Activated T-cell treated with anti-CD3 and anti-CD28 coated beads for 24 hours (primary cell): ENCODE measurements around the gene APEX1.
A peak's percentile ranks its signal among the peaks of the same experiment; 100 is the strongest.
"Not testable (repeated sequence)": the region's sequence is repeated elsewhere in the genome, so short reads cannot be mapped to it uniquely, and the experiment has no call there.

Source experiments
- DNase-seq: peaks from one replicate; pipeline ENCODE4 v3.0.0-alpha.2; 2020; ENCODE audit warnings: low read depth

APEX1 gene

DNA sequence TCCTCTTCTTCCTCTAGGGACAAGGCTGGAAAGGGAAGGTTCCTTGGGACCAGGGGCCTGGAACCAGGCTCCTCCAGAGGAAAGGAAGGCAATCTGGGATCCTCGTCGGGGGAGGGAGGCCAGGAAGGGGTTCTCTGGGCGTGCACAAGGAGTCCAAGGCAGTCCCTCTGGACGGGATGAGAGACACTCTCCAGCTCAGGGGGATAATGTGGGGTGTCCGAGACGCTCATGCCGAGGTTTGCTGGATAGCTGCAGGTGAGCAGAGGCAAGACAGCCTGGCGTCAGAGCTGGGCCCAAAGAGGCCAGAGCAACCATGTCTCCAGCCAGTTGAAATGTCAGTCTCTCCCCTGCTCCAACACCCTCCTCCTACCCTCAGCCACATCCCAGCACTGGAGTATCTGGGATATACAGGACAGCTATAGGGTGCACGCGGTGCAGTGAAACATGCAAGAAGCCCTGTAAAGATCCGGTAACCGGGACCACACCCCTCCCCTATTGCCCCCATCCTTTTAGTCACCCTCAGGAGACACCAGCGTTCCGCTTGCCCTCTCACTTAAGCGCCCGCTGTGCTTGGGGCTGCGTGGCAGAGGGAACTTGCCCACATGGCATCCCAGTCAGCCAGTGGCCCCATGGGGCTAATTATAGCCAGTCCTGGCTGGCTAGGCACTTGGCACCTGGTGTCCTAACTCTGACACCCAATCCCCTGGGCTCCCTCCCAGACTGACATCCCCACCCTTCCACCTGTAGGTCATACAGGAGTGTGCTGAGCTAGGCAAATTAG is 19.3 kb upstream of the APEX1 start, which contains the start of gene KLHL33:
TSS of gene KLHL33 (minus strand) at position 585 of the 781 bp plus-strand sequence. CDS start at position 230, 355 bp downstream.
- DNase-seq = no peak

DNA sequence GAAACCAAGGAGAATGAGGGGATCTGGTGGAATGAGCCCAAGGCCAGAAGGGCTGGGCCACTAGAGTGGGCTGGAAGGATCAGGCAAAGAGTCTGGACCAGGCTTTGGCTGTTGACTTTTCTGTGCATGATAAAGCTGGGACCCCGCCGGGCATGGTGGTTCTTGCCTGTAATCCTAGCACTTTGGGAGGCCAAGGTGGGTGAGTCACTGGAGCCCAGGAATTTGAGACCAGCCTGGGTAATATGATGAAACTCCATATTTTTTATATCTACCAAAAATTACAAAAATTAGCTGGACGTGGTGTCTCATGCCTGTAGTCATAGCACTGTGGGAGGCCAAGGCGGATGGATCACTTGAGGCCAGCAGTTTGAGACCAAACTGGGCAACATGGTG is 18.7 kb upstream of the APEX1 start:
- no peak for DNase-seq

DNA sequence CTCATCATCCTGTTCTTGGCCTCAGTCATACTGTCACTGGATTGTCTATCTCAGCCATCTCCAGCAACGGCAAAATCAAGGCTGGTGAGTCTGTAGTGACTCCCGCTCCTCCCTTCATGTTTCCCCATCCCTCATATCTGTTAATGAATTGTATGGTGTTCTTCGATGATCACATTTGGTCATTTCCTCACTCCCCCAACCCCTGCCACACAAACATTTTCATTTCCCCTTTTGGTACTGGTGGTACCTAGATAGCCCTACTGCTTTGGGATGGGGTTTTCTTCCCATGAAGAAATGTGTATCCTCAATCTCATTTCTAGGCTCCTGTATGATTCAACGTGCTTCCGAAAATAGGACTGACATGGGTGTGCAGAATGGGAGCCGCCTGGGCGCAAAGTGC is 16.4 kb upstream of the APEX1 start:
- DNase-seq = no peak

DNA sequence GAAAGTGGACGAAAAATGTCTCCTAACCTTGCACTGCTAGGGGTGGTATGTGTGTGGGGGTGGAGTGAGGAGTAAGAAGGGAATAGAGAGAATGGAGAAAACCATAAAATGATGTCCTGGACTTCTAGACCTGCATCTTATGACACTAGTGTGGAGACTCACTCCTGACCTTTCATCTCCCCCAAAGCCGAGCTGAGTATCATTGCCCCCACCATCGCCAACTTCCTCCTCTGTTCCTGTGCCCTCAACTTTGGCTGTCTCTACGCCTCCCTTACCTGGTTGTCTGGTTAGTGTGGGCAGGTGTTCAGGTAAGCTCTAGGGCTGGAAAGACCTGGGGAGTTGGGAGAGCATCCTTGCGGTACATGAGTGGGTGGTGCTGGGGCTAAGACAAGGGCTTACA is 14.6 kb upstream of the APEX1 start:
- no peak for DNase-seq

DNA sequence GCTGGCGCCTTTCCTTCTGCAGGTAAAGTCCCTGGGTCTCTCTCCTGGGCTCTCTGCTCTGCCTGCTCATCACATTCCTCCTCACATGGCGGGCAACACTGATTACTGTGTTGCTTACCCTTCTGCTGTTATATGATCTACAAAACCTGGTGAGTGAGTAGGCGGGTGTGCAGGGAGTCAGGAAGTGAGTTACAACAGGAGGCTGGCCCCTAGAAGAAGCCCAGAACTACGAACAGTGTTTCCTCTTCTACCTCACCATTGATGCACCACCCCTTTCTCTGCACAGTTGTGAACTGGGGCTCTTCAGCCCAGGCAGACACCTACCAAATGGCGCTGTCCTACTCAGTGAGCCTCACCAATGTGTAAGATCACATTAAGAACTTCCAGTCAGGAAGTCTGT is 14.1 kb upstream of the APEX1 start:
- DNase-seq = no peak

DNA sequence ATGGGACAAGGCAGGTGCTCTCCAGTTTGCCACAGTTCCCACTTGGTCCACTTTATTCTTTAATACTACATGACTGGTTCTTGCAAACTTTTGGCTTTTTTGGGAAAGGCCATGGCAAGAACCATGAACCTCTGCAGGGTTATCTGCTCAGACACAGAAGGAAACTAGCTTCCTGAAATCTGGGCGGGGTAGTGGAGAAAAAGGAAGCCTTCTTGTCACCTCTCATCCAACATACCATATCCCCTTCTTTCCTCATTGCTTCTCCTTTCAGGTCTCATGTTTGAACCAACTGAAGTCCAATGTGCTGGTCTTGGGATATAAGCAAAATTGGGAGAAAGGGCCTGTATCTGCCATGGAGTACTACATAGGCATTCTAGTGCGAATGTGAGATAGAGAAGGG is 13.6 kb upstream of the APEX1 start:
- DNase-seq = no peak

DNA sequence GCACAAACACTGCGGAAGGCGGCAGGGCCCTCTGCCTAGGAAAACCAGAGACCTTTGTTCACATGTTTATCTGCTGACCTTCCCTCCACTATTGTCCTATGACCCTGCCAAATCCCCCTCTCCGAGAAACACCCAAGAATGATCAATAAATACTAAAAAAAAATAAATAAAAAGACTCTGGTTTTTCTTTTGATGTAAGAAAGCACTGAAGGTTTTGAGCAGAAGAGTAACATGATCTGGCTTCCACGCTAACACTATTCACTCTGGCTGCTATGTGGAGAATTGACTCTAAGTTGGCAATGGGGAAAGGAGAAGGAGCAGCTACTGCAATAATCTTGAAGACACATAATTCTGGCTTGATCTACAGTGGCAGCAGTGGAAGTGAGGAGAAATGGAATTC is 11.4 kb upstream of the APEX1 start:
- not testable (repeated sequence) for DNase-seq

DNA sequence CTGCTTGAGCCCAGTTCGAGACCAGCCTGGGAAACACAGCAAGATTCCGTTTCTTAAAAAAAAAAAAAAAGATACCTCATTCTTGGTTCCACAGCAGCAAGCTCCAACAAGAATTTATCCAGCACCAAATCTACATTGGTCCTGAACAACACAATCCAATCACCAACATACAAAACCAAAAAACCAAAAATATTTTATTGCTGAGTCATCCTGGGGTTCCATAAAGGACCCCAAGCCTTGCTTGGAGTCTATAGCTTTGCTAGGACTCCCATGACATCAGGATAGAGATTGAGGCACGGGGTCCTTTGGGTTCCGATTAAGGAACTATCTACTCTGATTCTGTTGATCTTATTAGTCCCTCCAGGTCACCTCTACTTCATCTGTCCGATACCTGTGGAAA is 8.1 kb upstream of the APEX1 start:
- no peak for DNase-seq

DNA sequence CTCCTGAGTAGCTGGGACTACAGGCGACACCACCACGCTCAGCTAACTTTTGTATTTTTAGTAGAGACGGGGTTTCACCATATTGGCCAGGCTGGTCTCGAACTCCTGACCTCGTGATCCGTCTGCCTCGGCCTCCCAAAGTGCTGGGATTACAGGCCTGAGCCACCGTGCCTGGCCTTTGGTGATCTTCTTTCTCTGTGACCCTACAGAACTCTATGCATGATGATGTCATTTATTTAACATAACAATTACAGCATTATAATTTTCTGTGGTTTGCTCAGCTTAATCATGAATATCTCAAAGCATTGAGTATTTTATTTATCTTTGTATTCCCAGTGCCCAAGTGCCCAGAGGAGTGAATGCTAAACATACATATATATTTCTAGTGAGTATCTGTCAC is 2.2 kb upstream of the APEX1 start:
- DNase-seq = not testable (repeated sequence)

DNA sequence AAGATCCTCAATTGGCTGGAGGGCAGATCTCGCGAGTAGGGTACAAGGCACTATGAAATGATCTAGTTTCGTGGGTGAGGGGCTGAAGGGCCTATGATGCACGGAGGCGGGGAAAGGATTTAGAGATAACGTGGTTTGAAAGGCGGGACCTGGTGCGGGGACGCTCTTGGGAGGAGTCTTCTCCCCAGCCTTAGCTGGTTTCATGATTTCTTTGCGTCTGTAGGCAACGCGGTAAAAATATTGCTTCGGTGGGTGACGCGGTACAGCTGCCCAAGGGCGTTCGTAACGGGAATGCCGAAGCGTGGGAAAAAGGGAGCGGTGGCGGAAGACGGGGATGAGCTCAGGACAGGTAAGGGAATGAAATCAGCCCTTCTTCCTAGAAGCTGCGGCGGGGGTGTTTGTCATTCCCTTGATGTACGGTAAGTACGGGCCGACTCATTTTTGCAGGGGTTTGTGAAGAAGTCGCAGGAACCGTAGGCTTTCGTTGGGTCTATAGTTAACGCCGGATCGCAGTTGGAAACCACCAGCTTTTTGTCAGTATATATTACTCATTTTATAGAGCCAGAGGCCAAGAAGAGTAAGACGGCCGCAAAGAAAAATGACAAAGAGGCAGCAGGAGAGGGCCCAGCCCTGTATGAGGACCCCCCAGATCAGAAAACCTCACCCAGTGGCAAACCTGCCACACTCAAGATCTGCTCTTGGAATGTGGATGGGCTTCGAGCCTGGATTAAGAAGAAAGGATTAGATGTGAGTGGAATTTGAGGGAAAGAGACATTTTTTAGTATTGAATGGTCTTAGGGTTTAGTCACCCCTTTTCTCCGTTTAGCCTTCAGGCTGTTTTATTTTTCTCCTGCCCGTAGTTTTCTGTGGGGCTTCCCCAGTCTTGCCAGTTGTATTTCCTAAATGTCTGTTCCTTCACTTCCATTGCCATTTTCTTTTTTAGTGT is 602 bp downstream of the APEX1 start:
- DNase-seq = no peak

DNA sequence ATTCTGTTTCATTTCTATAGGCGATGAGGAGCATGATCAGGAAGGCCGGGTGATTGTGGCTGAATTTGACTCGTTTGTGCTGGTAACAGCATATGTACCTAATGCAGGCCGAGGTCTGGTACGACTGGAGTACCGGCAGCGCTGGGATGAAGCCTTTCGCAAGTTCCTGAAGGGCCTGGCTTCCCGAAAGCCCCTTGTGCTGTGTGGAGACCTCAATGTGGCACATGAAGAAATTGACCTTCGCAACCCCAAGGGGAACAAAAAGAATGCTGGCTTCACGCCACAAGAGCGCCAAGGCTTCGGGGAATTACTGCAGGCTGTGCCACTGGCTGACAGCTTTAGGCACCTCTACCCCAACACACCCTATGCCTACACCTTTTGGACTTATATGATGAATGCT is 1.9 kb downstream of the APEX1 start:
- DNase-seq = no peak

DNA sequence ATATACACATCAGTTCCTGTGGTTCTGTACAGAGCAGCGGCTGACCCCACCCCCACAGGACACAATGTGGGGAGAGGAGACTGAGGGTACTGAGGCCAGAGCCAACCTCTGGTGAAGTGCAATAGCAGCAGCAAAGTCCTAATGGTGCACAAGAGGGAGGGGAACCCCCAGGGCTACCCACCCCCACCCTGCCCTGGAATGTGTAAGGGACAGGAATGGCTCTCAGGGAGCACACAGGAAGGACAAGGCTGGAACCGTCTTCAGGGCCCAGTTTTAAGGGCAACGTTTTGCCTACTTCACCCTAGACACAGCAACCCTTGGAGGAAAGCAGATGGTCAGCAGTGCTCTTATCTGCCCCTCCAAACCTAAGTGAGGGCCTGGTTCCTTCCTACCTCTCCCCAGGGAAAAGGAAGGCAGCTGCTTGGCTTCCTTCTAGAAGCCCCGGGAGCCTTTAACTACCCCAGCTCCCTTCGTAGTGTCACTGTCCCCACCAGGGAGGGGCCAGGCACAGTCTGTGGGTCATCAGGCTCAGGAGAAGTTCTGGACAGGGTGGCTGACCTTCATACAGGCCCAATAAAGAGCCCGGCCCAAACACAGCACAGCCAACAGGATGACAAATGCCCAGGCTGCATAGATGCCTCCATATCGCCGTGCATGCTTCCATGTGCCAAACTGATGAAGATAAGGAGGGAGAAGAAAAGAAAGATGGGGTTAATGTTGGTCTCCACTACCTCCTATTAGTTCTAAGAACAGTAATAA is 3.2 kb downstream of the APEX1 start:
- no peak for DNase-seq

DNA sequence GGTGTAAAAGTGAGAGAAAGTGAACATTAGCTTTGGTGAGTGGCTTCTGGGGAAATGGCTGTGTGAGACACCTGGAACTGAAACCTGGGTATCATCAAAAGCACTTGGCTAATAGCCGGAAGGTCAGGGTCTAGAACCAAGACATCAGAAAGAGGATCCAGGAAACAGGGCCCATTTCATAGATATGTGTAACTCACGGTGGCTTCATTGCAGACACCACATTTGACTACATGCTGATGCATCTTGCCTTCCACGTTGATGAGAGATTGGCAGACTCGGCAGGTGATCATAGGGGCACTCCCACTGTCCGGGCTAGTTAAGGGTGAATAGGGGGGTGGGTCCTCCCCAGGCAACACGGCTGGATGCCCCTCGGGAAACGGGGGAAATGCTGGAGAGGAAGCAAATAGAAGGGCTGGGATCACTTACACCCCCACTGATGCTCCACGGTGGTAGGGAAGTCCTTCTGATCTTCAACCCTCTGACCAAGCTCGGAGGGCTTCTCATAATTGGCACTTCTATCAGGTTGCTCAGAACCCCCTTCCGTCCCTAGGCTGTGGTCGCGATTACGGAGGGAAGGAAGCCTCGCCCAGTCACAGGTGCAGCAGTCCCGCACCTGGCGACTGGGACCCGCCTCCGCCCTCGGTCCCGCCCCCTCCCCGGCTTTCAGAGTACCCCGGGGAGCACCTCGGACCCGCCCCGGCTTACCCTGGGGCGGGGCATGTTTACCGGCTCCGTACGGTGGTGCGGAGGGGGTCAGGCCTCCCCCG is 5.6 kb downstream of the APEX1 start:
- no peak for DNase-seq

DNA sequence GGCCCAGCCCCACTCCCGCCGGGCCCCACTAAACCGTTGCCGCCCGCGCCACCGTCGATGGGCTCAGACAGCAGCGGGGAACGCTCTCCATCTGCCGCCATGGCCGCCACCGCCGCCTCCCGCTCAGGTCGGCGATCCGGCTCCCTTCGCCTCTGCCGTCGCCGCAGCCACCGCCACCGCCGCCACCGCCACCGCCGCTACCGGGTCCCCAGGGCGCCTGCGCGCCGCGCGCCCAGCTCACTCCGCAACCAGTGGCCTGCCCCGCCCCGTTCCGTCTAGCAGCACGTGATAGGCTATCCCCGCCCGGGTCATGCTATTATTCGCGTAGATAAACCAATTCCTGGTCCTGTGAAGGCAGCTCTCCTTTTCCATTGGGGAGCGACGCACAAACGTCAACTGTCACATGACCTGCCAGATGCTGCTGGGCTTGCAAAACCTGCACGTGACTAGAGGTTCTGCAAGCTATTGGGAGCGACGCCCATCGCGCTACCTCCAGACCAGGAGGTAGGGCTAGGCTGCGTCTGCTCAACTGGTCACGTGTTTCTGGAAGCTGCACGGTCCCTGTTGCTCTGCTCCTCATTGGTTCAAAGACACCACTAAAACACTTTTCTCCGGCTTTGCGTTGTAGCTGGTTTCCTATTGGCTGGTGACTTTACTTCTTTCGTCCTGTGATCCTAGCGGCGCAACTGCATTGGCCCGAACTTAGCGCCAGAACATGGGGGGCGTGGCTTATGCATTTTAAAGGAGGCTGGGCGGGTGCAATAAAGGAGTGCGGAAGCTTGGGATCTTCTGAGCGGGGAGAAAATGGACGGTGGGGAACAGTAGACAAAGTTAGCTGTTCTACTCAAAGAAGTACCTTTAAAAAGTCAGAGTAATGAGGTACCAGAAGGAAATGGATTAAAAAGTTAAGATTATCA is 6.5 kb downstream of the APEX1 start, which contains the start of gene PIP4P1:
TSS of gene PIP4P1 (minus strand) at position 210 of the 917 bp plus-strand sequence. CDS start at position 101, 109 bp downstream.
- peak; percentile 98 for DNase-seq

DNA sequence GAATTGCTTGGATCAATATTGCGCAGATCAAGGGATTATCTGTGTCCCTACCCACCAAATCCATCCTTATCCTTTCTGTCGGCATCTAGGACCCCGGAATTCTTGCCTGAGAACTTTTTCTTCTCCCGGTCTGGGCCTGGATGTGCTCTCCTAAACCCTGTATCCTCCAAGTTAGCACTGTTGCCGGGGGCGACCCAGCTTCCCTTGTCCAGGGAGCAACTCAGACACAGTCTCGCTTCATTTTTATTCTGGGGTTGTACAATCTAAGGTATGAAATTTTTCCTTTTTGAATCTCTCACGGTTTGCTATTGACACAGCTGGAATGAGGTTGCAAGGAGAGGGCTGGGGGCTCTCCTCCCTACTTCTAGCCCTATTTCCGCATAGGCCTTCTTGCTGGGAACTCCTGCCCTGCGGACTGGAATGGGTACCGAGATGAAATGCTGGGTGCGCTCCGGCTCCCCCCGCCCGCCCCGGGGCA is 13.8 kb downstream of the APEX1 start:
- no peak for DNase-seq

DNA sequence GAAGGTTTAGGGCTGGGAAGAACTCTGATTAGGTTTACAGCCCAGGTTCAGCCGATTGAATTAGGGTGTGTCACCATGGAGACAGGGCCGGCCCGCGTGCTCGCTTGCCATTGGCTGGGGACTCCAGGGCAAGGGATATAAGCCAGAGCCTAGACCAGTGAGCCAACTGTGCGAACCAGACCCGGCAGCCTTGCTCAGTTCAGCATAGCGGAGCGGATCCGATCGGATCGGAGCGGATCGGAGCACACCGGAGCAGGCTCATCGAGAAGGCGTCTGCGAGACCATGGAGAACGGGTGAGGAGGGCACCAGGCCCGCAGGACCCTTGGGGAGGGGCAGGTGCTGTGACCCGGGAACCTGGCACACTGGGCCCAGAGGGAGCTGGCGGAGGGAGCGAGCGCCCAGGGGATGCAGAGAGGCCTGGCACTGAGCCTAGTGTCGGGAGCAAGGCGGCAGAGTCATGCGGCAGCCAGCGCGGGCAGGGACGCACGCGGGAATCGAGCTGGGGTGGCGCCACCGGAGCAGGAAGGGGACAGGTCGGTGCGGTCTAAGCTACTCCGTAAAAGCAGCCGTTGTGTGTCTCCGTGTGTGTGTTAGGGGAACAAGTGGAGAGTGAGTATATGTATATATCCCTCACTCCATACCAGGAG is 14.3 kb downstream of the APEX1 start, which contains the start of gene PNP:
TSS of gene PNP (plus strand) at position 165 of the 648 bp plus-strand sequence. CDS start at position 284, 119 bp downstream.
- DNase-seq = peak; percentile 84

DNA sequence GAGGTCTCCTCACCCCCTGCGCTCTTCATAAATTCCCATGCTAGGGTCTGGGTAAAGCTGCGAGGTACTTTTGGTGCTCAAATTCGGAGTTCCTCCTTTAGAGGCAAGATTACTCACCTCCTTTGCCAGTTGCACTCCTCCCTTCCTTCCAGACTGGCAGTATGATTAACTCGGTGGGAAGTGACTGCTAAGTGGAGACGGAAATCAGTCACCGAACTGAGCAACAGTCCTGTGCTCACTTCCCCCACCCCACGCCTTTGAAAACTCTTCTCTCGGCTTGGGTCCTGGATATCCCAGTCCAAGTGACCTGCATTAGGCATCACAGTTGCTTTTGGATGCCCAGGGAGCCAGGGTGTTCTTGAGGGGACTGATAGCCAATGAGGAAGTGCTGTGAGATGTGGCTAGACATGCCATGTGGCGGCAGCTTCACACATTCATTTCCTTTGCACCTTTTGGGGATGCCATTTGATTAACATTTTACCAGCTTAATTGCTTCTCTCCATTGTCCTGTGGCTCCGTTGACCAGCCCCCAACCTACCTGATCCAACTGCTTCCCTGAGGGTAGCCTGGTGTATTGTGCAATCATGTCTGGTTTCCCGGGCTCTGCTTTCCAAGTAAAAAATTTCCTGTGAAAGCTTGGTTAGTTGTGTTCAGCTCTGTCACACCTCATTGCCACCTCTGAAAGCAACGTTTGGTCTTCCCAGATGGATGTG is 15.0 kb downstream of the APEX1 start:
- DNase-seq = peak; percentile 60

DNA sequence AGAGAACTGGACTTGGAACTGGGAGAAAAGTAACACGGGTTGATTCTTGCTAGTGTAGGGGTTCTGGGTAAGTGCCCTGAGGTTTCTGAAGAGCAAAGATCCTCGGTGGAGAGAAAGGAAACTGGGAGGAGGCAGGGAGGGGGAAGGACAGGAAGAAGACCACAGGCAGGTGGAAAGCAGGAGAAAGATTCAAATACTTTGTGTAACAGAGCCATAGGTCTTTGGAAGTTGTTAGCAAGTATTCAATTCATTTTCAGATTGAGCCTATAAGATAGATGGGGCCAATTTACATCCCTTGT is 15.5 kb downstream of the APEX1 start:
- DNase-seq = no peak
